ENCODE results near the gene CREB3L1.

Gene CREB3L1

GRCh38 chr11:46315783-46316563, 38.5 kb downstream of the CREB3L1 start:
- no peak for TF ChIP-seq CTCF (IDR thresholded peaks at IDR 0.05)

- TF ChIP-seq CTCF (IDR thresholded peaks at IDR 0.05), result no peak
Observed at GRCh38 chr11:46319074-46319453, 41.6 kb downstream of the CREB3L1 start.

- TF ChIP-seq CTCF (IDR thresholded peaks at IDR 0.05), result no peak
Observed at GRCh38 chr11:46321757-46322156, 44.3 kb downstream of the CREB3L1 start.

GRCh38 chr11:46322759-46323158, 45.3 kb downstream of the CREB3L1 start:
- no peak for TF ChIP-seq CTCF (IDR thresholded peaks at IDR 0.05)

- no peak for TF ChIP-seq CTCF (IDR thresholded peaks at IDR 0.05)
Observed at GRCh38 chr11:46326813-46327416, 49.5 kb downstream of the CREB3L1 start.

GRCh38 chr11:46327829-46328228, 50.4 kb downstream of the CREB3L1 start:
- no peak for TF ChIP-seq CTCF (IDR thresholded peaks at IDR 0.05)

- no peak for TF ChIP-seq CTCF (IDR thresholded peaks at IDR 0.05)
Observed at GRCh38 chr11:46330154-46330553, 52.7 kb downstream of the CREB3L1 start.
